ENCODE results near the gene PTPN11. TPM values are rescaled to one million over a fixed set of nuclear protein-coding genes. Genes with fewer than 3 reads are reported as not detected.

The PTPN11 gene
- total and polyA plus RNA-seq, 2 of the 13 experiments (the other 11 are each of a cell fraction or from before 2014, with no cell fraction given) = 30.0 to 63.5 TPM

DNA sequence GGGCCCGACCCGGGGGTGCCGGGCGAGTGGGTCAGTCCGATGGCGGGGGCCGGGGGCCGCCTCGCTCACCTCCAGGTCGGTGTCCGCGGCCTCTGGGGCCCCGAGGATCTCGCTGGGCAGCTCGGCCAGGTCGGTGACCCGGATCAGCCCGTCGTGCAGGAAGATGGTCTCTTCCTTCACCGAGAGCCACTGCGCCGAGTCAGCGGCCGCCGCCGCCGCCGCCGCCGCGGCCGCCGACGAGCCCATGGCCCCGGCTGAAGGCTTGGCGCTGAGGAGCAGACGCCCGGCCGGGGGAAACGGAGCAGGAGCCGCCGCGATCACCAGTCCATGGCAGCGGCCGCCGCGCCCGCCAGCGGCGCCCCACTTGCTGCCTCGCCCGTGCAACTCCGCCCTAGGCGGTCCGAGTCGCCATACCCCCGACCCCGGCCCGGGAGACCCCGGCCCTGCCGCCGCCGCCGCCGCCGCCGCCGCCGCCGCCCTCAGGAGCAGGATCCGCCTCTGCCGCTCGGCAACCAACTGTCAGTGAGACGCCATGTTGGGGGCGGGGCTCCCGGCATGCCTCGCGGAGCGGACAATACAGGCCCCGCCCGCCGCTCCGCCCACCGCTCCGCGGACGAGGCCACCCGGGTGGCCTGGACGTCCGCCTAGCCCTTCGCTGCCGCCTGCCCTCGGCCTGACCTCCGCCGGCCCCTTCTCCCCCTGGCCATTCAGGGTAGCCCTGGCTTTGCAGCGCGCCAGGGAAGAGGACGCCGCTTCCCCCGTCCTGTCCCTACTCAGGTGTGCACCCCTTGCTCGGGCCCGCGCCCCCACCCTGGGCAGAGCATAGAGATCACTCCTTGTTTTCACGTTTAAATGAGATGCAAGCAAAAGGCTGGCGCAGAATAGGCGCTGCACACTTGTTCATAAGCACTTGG lies 36.6 kb upstream of the PTPN11 start, which contains the start of gene HECTD4 (continued):
- TF ChIP-seq POLR2AphosphoS5 (IDR thresholded peaks at IDR 0.05; ENCODE audit: low read depth, low read length) (peak; percentile 78), ZBTB20 (CRISPR knock-in tag; IDR thresholded peaks at IDR 0.05; ENCODE audit: borderline replicate concordance, low read depth) (peak; percentile 32; the same call in 1 of the 2 replicates), SOX6 (IDR thresholded peaks at IDR 0.05) (no peak), SOX6 (CRISPR knock-in tag; IDR thresholded peaks at IDR 0.05) (peak; percentile 68; the same call in 1 of the 2 replicates), CEBPB (IDR thresholded peaks at IDR 0.05; ENCODE audit: borderline replicate concordance, low read depth, low read length) (no peak), HIVEP1 (CRISPR knock-in tag; IDR thresholded peaks at IDR 0.05) (peak; percentile 77; the same call in 1 of the 2 replicates), ARNTL (CRISPR knock-in tag; IDR thresholded peaks at IDR 0.05) (peak; percentile 34; the same call in 1 of the 2 replicates), NFATC3 (CRISPR knock-in tag; IDR thresholded peaks at IDR 0.05) (no peak; the same call in 1 of the 2 replicates), TGIF2 (CRISPR knock-in tag; IDR thresholded peaks at IDR 0.05) (peak; percentile 62; the same call in 1 of the 2 replicates), ZNF253 (CRISPR knock-in tag; IDR thresholded peaks at IDR 0.05; ENCODE audit: borderline replicate concordance) (0 out of 2 replicates have a peak, but pooled peaks have one; percentile 59), SMC3 (IDR thresholded peaks at IDR 0.05; ENCODE audit: low read length) (no peak), FOSL2 (CRISPR knock-in tag; IDR thresholded peaks at IDR 0.05) (peak; percentile 22; the same call in 1 of the 2 replicates), RELA (CRISPR knock-in tag; IDR thresholded peaks at IDR 0.05) (0 out of 2 replicates have a peak, but pooled peaks have one; percentile 16), FOXJ3 (CRISPR knock-in tag; IDR thresholded peaks at IDR 0.05; ENCODE audit: borderline replicate concordance) (no peak), ZNF562 (CRISPR knock-in tag; IDR thresholded peaks at IDR 0.05; ENCODE audit: borderline replicate concordance) (no peak)
- TF ChIP-seq, protein P1, sequence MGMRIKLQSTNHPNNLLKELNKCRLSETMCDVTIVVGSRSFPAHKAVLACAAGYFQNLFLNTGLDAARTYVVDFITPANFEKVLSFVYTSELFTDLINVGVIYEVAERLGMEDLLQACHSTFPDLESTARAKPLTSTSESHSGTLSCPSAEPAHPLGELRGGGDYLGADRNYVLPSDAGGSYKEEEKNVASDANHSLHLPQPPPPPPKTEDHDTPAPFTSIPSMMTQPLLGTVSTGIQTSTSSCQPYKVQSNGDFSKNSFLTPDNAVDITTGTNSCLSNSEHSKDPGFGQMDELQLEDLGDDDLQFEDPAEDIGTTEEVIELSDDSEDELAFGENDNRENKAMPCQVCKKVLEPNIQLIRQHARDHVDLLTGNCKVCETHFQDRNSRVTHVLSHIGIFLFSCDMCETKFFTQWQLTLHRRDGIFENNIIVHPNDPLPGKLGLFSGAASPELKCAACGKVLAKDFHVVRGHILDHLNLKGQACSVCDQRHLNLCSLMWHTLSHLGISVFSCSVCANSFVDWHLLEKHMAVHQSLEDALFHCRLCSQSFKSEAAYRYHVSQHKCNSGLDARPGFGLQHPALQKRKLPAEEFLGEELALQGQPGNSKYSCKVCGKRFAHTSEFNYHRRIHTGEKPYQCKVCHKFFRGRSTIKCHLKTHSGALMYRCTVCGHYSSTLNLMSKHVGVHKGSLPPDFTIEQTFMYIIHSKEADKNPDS (CRISPR knock-in tag; IDR thresholded peaks at IDR 0.05) = peak; percentile 75; the same call in 1 of the 2 replicates
- TF ChIP-seq, protein P2, sequence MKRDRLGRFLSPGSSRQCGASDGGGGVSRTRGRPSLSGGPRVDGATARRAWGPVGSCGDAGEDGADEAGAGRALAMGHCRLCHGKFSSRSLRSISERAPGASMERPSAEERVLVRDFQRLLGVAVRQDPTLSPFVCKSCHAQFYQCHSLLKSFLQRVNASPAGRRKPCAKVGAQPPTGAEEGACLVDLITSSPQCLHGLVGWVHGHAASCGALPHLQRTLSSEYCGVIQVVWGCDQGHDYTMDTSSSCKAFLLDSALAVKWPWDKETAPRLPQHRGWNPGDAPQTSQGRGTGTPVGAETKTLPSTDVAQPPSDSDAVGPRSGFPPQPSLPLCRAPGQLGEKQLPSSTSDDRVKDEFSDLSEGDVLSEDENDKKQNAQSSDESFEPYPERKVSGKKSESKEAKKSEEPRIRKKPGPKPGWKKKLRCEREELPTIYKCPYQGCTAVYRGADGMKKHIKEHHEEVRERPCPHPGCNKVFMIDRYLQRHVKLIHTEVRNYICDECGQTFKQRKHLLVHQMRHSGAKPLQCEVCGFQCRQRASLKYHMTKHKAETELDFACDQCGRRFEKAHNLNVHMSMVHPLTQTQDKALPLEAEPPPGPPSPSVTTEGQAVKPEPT (CRISPR knock-in tag; IDR thresholded peaks at IDR 0.05; ENCODE audit: low read depth) = no peak
- TF ChIP-seq, protein P3, sequence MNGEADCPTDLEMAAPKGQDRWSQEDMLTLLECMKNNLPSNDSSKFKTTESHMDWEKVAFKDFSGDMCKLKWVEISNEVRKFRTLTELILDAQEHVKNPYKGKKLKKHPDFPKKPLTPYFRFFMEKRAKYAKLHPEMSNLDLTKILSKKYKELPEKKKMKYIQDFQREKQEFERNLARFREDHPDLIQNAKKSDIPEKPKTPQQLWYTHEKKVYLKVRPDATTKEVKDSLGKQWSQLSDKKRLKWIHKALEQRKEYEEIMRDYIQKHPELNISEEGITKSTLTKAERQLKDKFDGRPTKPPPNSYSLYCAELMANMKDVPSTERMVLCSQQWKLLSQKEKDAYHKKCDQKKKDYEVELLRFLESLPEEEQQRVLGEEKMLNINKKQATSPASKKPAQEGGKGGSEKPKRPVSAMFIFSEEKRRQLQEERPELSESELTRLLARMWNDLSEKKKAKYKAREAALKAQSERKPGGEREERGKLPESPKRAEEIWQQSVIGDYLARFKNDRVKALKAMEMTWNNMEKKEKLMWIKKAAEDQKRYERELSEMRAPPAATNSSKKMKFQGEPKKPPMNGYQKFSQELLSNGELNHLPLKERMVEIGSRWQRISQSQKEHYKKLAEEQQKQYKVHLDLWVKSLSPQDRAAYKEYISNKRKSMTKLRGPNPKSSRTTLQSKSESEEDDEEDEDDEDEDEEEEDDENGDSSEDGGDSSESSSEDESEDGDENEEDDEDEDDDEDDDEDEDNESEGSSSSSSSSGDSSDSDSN (CRISPR knock-in tag; IDR thresholded peaks at IDR 0.05) = peak; percentile 79
- TF ChIP-seq, protein P4, sequence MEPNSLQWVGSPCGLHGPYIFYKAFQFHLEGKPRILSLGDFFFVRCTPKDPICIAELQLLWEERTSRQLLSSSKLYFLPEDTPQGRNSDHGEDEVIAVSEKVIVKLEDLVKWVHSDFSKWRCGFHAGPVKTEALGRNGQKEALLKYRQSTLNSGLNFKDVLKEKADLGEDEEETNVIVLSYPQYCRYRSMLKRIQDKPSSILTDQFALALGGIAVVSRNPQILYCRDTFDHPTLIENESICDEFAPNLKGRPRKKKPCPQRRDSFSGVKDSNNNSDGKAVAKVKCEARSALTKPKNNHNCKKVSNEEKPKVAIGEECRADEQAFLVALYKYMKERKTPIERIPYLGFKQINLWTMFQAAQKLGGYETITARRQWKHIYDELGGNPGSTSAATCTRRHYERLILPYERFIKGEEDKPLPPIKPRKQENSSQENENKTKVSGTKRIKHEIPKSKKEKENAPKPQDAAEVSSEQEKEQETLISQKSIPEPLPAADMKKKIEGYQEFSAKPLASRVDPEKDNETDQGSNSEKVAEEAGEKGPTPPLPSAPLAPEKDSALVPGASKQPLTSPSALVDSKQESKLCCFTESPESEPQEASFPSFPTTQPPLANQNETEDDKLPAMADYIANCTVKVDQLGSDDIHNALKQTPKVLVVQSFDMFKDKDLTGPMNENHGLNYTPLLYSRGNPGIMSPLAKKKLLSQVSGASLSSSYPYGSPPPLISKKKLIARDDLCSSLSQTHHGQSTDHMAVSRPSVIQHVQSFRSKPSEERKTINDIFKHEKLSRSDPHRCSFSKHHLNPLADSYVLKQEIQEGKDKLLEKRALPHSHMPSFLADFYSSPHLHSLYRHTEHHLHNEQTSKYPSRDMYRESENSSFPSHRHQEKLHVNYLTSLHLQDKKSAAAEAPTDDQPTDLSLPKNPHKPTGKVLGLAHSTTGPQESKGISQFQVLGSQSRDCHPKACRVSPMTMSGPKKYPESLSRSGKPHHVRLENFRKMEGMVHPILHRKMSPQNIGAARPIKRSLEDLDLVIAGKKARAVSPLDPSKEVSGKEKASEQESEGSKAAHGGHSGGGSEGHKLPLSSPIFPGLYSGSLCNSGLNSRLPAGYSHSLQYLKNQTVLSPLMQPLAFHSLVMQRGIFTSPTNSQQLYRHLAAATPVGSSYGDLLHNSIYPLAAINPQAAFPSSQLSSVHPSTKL (CRISPR knock-in tag; IDR thresholded peaks at IDR 0.05) = peak; percentile 49
